GM12878 (cell line): ENCODE measurements around the gene TMCC3. TPM values are rescaled to one million over a fixed set of nuclear protein-coding genes. Genes with fewer than 3 reads are reported as not detected.

Source experiments
- ATAC-seq: fragments of 200-7000 bp; cut with Tn5 transposase; 3 replicates; pipeline ENCODE4 v1.9.1; 2020; ENCODE audit warnings: mild to moderate bottlenecking, moderate library complexity
- BruUV-seq: library from RNA; stranded (reverse); fragments of 400-500 nt; replicated peaks from 2 replicates; lab custom pipeline; 2021; lab: Mats Ljungman, UMichigan
- CTCF ChIA-PET: fragments of 300-600 bp; sonication (Branson Sonifier 250); formaldehyde crosslinking; extraction: SDS; loops from one replicate; lab custom pipeline; 2021; ENCODE audit warnings: inconsistent platforms; lab: Yijun Ruan, JAX
- POLR2A ChIA-PET: fragments of 350-600 bp; formaldehyde crosslinking; extraction: SDS; loops from one replicate; lab custom pipeline; 2021; ENCODE audit warnings: inconsistent platforms; lab: Charles Lee
- RAD21 ChIA-PET: fragments of 300-600 bp; sonication (Branson Sonifier 250); formaldehyde crosslinking; loops from one replicate; lab custom pipeline; 2023; ENCODE audit warnings: antibody characterized with exemption; ENCODE audit not compliant: unreplicated experiment; lab: Charles Lee
- SMC1A ChIA-PET: fragments of 300-600 bp; sonication (Branson Sonifier 250); formaldehyde crosslinking; loops from one replicate; lab custom pipeline; 2023; ENCODE audit not compliant: unreplicated experiment, uncharacterized antibody; lab: Charles Lee
- DNase-seq: peaks from one replicate; pipeline ENCODE4 v3.0.0-alpha.2; 2011; ENCODE audit warnings: low read depth, low spot score
- FAIRE-seq: peaks from 3 replicates; lab custom pipeline; 2011; peaks lifted over from hg19 to GRCh38; lab: Jason Lieb, UNC
- H2AFZ ChIP-seq: 2 replicates; pipeline ENCODE4 v1.6.0; 2011; ENCODE audit warnings: low read depth, low read length, control low read depth; ENCODE audit not compliant: control insufficient read depth
- H3K27ac ChIP-seq: 2 replicates; pipeline ENCODE4 v1.5.1; 2011; ENCODE audit warnings: control low read depth; ENCODE audit not compliant: control insufficient read depth, insufficient read depth
- H3K27me3 ChIP-seq, 2 experiments: replicated peaks in 1 of 2; 2 replicates each; pipeline versions ENCODE4 v1.6.0 to v1.6.1; 2011; ENCODE audit warnings: low read length in 1 of 2; ENCODE audit not compliant: control insufficient read depth in 2 of 2, insufficient read depth in 2 of 2
- H3K36me3 ChIP-seq, 2 experiments: 2 replicates each; pipeline ENCODE4 v1.5.1; 2011; ENCODE audit warnings: low read length in 1 of 2; ENCODE audit not compliant: control insufficient read depth in 2 of 2, insufficient read depth in 2 of 2
- H3K4me1 ChIP-seq: 2 replicates; pipeline ENCODE4 v1.6.1; 2011; ENCODE audit warnings: mild to moderate bottlenecking, low read length, moderate library complexity, mixed read lengths; ENCODE audit not compliant: control insufficient read depth, insufficient read depth
- H3K4me2 ChIP-seq: 2 replicates; pipeline ENCODE4 v1.6.0; 2011; ENCODE audit warnings: control low read depth; ENCODE audit not compliant: control insufficient read depth, insufficient read depth
- H3K4me3 ChIP-seq: fragments of 200-600 bp; sonication (generic); 2 replicates; pipeline ENCODE4 v1.5.1; 2016
- H3K79me2 ChIP-seq: 2 replicates; pipeline ENCODE4 v1.6.0; 2011; ENCODE audit warnings: low read length; ENCODE audit not compliant: control insufficient read depth, insufficient read depth
- H3K9ac ChIP-seq: 2 replicates; pipeline ENCODE4 v1.8.0; 2011; ENCODE audit warnings: low read length, control low read depth, mixed read lengths; ENCODE audit not compliant: control insufficient read depth, insufficient read depth
- H3K9me3 ChIP-seq: replicated peaks from 3 replicates; pipeline ENCODE4 v1.5.1; 2011; ENCODE audit warnings: mild to moderate bottlenecking, low read length; ENCODE audit not compliant: control insufficient read depth, insufficient read depth
- H4K20me1 ChIP-seq: 2 replicates; pipeline ENCODE4 v1.6.0; 2011; ENCODE audit not compliant: control insufficient read depth, insufficient read depth
- CHD4 ChIP-seq: fragments of 200-600 bp; sonication (generic); IDR thresholded peaks from 2 replicates; pipeline ENCODE4 v1.6.1; 2016; ENCODE audit warnings: mild to moderate bottlenecking
- EP300 ChIP-seq, 2 experiments: fragments of 150-350 bp in 1 of 2; IDR thresholded peaks; 2 replicates each; pipeline ENCODE4 v1.6.1; 2011 to 2012; ENCODE audit warnings: low read depth in 2 of 2, low read length in 2 of 2, borderline replicate concordance in 1 of 2, improper control_type of control experiment in 1 of 2, inconsistent platforms in 1 of 2; ENCODE audit not compliant: control insufficient read depth in 1 of 2
- GABPA ChIP-seq: IDR thresholded peaks from 2 replicates; pipeline ENCODE4 v1.6.1; 2014; ENCODE audit warnings: antibody characterized with exemption, low read depth, mild to moderate bottlenecking, inconsistent platforms
- HDAC2 ChIP-seq: fragments of 200-600 bp; sonication (generic); IDR thresholded peaks from 2 replicates; pipeline ENCODE4 v1.6.1; 2017
- PML ChIP-seq: IDR thresholded peaks from 2 replicates; pipeline ENCODE4 v1.6.1; 2012; ENCODE audit warnings: low read length, inconsistent platforms
- RAD51 ChIP-seq: fragments of 450-650 bp; IDR thresholded peaks from 2 replicates; pipeline ENCODE4 v1.6.1; 2016; ENCODE audit warnings: moderate library complexity, mild to moderate bottlenecking, inconsistent platforms
- SPI1 ChIP-seq: IDR thresholded peaks from 2 replicates; pipeline ENCODE4 v1.6.1; 2011; ENCODE audit warnings: low read depth, mild to moderate bottlenecking, low read length, moderate library complexity, borderline replicate concordance; ENCODE audit not compliant: insufficient read depth
- SUZ12 ChIP-seq: fragments of 200-600 bp; sonication (generic); IDR thresholded peaks from one replicate; pipeline ENCODE4 v1.6.1; 2018; ENCODE audit warnings: antibody characterized with exemption, mild to moderate bottlenecking; ENCODE audit not compliant: unreplicated experiment
- WGBS: methylation state at CpG from one replicate; pipeline ENCODE4 v1.1.6; 2016; ENCODE audit warnings: low lambda C conversion rate; ENCODE audit not compliant: insufficient replicate concordance, insufficient coverage; ENCODE audit errors: missing lambda C conversion rate; 5-methylcytosine and 5-hydroxymethylcytosine counted together
- in situ Hi-C: fragments of 300-500 bp; cut with MboI; formaldehyde crosslinking; loops from 9 replicates; pipeline ENCODE4 v1.14.3; 2018; ENCODE audit warnings: mixed read lengths
- intact Hi-C: fragments of 100-400 bp; cut with micrococcal nuclease; formaldehyde crosslinking; loops from one replicate; pipeline ENCODE4 v1.14.2; 2022; ENCODE audit not compliant: unreplicated experiment
- polyA plus RNA-seq, 11 experiments: library from polyadenylated mRNA; depleted of rRNA in 4 of 11; unstranded in 6 of 11; stranded (reverse) in 5 of 11; fragments of >200 nt; fragmentation: Nextera tagmentation in 4 of 11; fragmentation: Illumina TruSeq in 1 of 11; extraction: Ambion mirVana in 4 of 11; extraction: Trizol in 1 of 11; gene quantifications; 1 replicate in 1 of 11; 2 replicates in 10 of 11; pipeline versions ENCODE4 v1.2.1 to v1.2.3, GENCODE V29; 2011 to 2016; ENCODE audit warnings: inconsistent platforms in 2 of 11, missing spikeins in 2 of 11, low read depth in 1 of 11
- total RNA-seq, 4 experiments: library from RNA; depleted of rRNA in 3 of 4; stranded (reverse); fragments of >200 nt in 3 of 4; fragmentation: Illumina TruSeq in 1 of 4; extraction: Trizol in 1 of 4; gene quantifications; 2 replicates each; pipeline versions ENCODE4 v1.2.1 to v1.2.3, GENCODE V29; 2013 to 2021
- TF ChIP-seq, protein P1 (sequence below): fragments of 450-650 bp; IDR thresholded peaks from 2 replicates; pipeline ENCODE4 v1.6.1; 2017; ENCODE audit warnings: mild to moderate bottlenecking, moderate library complexity

Gene TMCC3
- total and polyA plus RNA-seq, 10 of the 15 experiments (the other 5 are each of a cell fraction or from before 2014, with no cell fraction given): 5.8 to 29.8 (median 12.6) TPM

DNA sequence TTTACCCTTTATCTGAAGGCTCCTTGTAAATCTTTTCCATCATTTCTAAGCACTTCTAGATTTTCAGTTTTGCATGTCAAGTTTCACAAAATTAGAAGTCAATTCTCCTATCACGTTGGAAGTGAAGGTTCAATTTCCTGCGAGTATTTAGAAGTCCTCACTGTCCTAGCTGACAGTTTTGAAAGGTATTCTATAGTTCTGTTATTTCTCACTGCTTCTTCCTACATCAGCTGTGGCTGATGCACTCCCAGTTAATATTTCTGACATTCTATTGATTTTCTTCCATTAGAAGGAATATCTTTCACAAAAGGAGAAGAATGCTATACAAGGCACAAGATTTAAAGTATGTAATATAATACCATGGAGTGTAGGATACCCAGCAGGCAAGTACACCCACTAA, 15.8 kb upstream of the TMCC3 start (continued):
- TF ChIP-seq PML: no peak
- TF ChIP-seq EP300 (IDR thresholded peaks at IDR 0.05; ENCODE audit: borderline replicate concordance in 1 of 2, control insufficient read depth in 1 of 2, low read depth in 2 of 2, low read length in 2 of 2): no peak
- no peak for TF ChIP-seq GABPA
- TF ChIP-seq, all 136 proteins: peak for 0

DNA sequence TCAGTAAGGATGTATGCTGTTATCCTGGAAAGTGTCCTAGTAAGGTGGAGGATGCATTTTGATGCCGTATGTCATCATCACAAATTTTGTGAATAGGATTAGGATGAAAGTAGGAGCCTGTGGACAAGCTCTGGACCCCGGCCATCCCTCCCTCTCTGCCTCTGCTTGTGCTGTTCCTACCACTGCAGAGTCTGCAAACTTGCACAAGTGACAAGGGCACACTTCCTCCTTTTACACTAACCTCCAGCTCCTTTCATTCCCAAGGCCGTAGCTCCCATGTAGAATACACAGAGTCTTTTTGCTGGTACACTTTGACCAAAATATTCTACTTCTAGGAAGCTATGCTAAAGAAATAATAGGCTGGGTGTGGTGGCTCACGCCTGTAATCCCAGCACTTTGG, 13.3 kb upstream of the TMCC3 start:
- ATAC-seq (no peak), DNase-seq (no peak), FAIRE-seq (no peak)
- Histone ChIP-seq H3K4me3 (no peak overlapping the region), H3K36me3 (peaks cover 0 to 7% of the 10 kb centered on the region in 2 experiments; a peak in 2 of 4 replicates), H3K27me3 (no peaks in the 10 kb centered on the region), H3K79me2 (no peaks in the 10 kb centered on the region; the same call in 1 of the 2 replicates), H3K9ac (no peak overlapping the region), H4K20me1 (no peaks in the 10 kb centered on the region), H3K4me1 (no peaks in the 10 kb centered on the region), H2AFZ (no peak overlapping the region), H3K9me3 (no peaks in the 10 kb centered on the region), H3K27ac (no peak overlapping the region), H3K4me2 (no peak overlapping the region)
- RAD21 ChIA-PET: interaction anchor here (0.5 kb wide), 2 partner anchors 59 to 854 kb away, joined by 3 read pairs; no protein-coding TSS in a partner anchor
- TF ChIP-seq CHD4: no peak
- TF ChIP-seq SPI1: peak; percentile 26; the same call in 1 of the 2 replicates
- TF ChIP-seq HDAC2: no peak
- no peak for TF ChIP-seq RAD51
- no peak for TF ChIP-seq SUZ12
- TF ChIP-seq, protein P1, sequence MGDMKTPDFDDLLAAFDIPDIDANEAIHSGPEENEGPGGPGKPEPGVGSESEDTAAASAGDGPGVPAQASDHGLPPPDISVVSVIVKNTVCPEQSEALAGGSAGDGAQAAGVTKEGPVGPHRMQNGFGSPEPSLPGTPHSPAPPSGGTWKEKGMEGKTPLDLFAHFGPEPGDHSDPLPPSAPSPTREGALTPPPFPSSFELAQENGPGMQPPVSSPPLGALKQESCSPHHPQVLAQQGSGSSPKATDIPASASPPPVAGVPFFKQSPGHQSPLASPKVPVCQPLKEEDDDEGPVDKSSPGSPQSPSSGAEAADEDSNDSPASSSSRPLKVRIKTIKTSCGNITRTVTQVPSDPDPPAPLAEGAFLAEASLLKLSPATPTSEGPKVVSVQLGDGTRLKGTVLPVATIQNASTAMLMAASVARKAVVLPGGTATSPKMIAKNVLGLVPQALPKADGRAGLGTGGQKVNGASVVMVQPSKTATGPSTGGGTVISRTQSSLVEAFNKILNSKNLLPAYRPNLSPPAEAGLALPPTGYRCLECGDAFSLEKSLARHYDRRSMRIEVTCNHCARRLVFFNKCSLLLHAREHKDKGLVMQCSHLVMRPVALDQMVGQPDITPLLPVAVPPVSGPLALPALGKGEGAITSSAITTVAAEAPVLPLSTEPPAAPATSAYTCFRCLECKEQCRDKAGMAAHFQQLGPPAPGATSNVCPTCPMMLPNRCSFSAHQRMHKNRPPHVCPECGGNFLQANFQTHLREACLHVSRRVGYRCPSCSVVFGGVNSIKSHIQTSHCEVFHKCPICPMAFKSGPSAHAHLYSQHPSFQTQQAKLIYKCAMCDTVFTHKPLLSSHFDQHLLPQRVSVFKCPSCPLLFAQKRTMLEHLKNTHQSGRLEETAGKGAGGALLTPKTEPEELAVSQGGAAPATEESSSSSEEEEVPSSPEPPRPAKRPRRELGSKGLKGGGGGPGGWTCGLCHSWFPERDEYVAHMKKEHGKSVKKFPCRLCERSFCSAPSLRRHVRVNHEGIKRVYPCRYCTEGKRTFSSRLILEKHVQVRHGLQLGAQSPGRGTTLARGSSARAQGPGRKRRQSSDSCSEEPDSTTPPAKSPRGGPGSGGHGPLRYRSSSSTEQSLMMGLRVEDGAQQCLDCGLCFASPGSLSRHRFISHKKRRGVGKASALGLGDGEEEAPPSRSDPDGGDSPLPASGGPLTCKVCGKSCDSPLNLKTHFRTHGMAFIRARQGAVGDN: no peak
- SMC1A ChIA-PET: interaction anchor here (0.7 to 1.9 kb wide), 8 partner anchors 11 to 367 kb away, joined by 3 to 6 read pairs (median 3); no protein-coding TSS in a partner anchor
- no TSS peak for BruUV-seq
- in situ Hi-C loops (no loop called here), intact Hi-C loops (no loop called here)
- CTCF ChIA-PET: interaction anchor here (1.0 to 1.1 kb wide), 2 partner anchors 8 to 9 kb away, joined by 3 to 4 read pairs; no protein-coding TSS in a partner anchor
- WGBS: 98% methylated on average over 4 of the region's 4 CpGs
- POLR2A ChIA-PET: interaction anchor here (1.2 to 2.0 kb wide), 2 partner anchors 8 to 9 kb away, joined by 4 to 5 read pairs; no protein-coding TSS in a partner anchor
